ENCODE results near the gene PTPN7.

PTPN7 gene

DNA sequence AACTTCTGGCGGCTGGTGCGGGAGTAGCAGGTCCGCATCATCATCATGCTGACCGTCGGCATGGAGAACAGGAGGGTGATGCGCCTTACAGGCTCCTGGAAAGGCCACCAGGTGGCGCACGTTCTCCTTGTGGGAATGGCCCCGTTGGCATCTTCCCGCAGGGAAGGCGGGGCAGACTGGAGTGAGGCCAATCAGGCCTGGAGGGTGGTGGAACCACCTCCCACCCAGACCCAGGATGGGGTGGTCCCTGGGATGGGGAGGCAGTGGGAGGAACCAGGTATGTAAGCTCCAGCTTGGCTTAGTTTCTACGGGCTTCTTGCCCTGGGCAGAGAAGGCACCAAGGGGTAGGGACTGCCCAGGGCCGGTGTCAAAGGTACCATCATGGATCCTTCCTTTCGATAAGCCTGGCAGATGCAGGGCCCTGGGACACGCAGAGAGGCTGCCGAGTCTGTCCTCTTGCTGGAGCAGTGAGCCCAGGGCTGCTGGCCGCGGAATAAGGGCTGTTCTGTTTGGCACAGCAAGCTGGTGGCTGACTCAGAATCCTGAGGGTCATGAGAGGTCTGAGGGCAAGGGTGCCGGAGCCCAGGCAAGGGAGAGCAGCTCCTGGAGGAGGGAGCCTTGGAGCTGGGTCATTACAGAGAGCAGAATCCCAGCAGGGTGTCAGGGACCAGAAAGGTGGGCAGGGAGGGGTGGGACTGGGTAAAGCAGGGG, 24.5 kb upstream of the PTPN7 start (continued):
- TF ChIP-seq SP7 (tag by site-specific recombination; IDR thresholded peaks at IDR 0.05) (no peak), ZNF426 (tag by site-specific recombination; IDR thresholded peaks at IDR 0.05) (no peak), ZNF777 (tag by site-specific recombination; IDR thresholded peaks at IDR 0.05; ENCODE audit: borderline replicate concordance) (no peak), PRDM1 (tag by site-specific recombination; IDR thresholded peaks at IDR 0.05) (no peak), ZNF830 (tag by site-specific recombination; IDR thresholded peaks at IDR 0.05; ENCODE audit: low read depth) (no peak), ZNF561 (tag by site-specific recombination; IDR thresholded peaks at IDR 0.05; ENCODE audit: borderline replicate concordance) (no peak), ZNF341 (tag by site-specific recombination; IDR thresholded peaks at IDR 0.05; ENCODE audit: low read depth) (no peak), YY2 (tag by site-specific recombination; IDR thresholded peaks at IDR 0.05) (no peak), ZNF114 (tag by site-specific recombination; IDR thresholded peaks at IDR 0.05) (no peak), ZIC2 (tag by site-specific recombination; IDR thresholded peaks at IDR 0.05) (peak; percentile 59), ZNF837 (tag by site-specific recombination; IDR thresholded peaks at IDR 0.05) (no peak), ZNF16 (tag by site-specific recombination; IDR thresholded peaks at IDR 0.05; ENCODE audit: low read depth) (no peak), HOXA7 (CRISPR knock-in tag; IDR thresholded peaks at IDR 0.05; ENCODE audit: borderline replicate concordance) (no peak), ZNF701 (tag by site-specific recombination; IDR thresholded peaks at IDR 0.05) (no peak), ZXDB (tag by site-specific recombination; IDR thresholded peaks at IDR 0.05) (no peak), ZNF202 (tag by site-specific recombination; IDR thresholded peaks at IDR 0.05; ENCODE audit: borderline replicate concordance) (no peak), ZNF501 (tag by site-specific recombination; IDR thresholded peaks at IDR 0.05) (no peak), SP3 (tag by site-specific recombination; IDR thresholded peaks at IDR 0.05) (peak; percentile 65), KLF8 (tag by site-specific recombination; IDR thresholded peaks at IDR 0.05) (0 out of 2 replicates have a peak, but pooled peaks have one; percentile 30), ZNF24 (tag by site-specific recombination; IDR thresholded peaks at IDR 0.05) (no peak), ZNF157 (tag by site-specific recombination; IDR thresholded peaks at IDR 0.05) (no peak), ZNF138 (tag by site-specific recombination; IDR thresholded peaks at IDR 0.05; ENCODE audit: borderline replicate concordance) (no peak), ZNF792 (tag by site-specific recombination; IDR thresholded peaks at IDR 0.05) (no peak), ZNF175 (tag by site-specific recombination; IDR thresholded peaks at IDR 0.05) (no peak), ZSCAN30 (tag by site-specific recombination; IDR thresholded peaks at IDR 0.05) (no peak), ZNF391 (tag by site-specific recombination; IDR thresholded peaks at IDR 0.05; ENCODE audit: borderline replicate concordance, low read depth) (no peak), ZNF23 (tag by site-specific recombination; IDR thresholded peaks at IDR 0.05; ENCODE audit: borderline replicate concordance) (no peak), HOXC10 (CRISPR knock-in tag; IDR thresholded peaks at IDR 0.05) (no peak), ZNF660 (tag by site-specific recombination; IDR thresholded peaks at IDR 0.05) (no peak), BCL11B (tag by site-specific recombination; IDR thresholded peaks at IDR 0.05; ENCODE audit: low read depth) (no peak), KLF1 (tag by site-specific recombination; IDR thresholded peaks at IDR 0.05) (peak; percentile 29; the same call in 1 of the 2 replicates)
- TF ChIP-seq, protein P1, sequence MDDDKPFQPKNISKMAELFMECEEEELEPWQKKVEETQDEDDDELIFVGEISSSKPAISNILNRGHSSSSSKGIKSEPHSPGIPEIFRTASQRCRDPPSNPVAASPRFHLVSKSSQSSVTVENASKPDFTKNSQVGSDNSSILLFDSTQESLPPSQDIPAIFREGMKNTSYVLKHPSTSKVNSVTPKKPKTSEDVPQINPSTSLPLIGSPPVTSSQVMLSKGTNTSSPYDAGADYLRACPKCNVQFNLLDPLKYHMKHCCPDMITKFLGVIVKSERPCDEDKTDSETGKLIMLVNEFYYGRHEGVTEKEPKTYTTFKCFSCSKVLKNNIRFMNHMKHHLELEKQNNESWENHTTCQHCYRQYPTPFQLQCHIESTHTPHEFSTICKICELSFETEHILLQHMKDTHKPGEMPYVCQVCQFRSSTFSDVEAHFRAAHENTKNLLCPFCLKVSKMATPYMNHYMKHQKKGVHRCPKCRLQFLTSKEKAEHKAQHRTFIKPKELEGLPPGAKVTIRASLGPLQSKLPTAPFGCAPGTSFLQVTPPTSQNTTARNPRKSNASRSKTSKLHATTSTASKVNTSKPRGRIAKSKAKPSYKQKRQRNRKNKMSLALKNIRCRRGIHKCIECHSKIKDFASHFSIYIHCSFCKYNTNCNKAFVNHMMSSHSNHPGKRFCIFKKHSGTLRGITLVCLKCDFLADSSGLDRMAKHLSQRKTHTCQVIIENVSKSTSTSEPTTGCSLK (tag by site-specific recombination; IDR thresholded peaks at IDR 0.05), result no peak
- TF ChIP-seq, protein P2, sequence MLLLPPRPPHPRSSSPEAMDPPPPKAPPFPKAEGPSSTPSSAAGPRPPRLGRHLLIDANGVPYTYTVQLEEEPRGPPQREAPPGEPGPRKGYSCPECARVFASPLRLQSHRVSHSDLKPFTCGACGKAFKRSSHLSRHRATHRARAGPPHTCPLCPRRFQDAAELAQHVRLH (tag by site-specific recombination; IDR thresholded peaks at IDR 0.05), result no peak
- TF ChIP-seq, protein P3, sequence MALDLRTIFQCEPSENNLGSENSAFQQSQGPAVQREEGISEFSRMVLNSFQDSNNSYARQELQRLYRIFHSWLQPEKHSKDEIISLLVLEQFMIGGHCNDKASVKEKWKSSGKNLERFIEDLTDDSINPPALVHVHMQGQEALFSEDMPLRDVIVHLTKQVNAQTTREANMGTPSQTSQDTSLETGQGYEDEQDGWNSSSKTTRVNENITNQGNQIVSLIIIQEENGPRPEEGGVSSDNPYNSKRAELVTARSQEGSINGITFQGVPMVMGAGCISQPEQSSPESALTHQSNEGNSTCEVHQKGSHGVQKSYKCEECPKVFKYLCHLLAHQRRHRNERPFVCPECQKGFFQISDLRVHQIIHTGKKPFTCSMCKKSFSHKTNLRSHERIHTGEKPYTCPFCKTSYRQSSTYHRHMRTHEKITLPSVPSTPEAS (tag by site-specific recombination; IDR thresholded peaks at IDR 0.05), result no peak
- TF ChIP-seq, protein P4, sequence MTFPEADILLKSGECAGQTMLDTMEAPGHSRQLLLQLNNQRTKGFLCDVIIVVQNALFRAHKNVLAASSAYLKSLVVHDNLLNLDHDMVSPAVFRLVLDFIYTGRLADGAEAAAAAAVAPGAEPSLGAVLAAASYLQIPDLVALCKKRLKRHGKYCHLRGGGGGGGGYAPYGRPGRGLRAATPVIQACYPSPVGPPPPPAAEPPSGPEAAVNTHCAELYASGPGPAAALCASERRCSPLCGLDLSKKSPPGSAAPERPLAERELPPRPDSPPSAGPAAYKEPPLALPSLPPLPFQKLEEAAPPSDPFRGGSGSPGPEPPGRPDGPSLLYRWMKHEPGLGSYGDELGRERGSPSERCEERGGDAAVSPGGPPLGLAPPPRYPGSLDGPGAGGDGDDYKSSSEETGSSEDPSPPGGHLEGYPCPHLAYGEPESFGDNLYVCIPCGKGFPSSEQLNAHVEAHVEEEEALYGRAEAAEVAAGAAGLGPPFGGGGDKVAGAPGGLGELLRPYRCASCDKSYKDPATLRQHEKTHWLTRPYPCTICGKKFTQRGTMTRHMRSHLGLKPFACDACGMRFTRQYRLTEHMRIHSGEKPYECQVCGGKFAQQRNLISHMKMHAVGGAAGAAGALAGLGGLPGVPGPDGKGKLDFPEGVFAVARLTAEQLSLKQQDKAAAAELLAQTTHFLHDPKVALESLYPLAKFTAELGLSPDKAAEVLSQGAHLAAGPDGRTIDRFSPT (tag by site-specific recombination; IDR thresholded peaks at IDR 0.05), result peak; percentile 67; the same call in 1 of the 2 replicates
- TF ChIP-seq, protein P5, sequence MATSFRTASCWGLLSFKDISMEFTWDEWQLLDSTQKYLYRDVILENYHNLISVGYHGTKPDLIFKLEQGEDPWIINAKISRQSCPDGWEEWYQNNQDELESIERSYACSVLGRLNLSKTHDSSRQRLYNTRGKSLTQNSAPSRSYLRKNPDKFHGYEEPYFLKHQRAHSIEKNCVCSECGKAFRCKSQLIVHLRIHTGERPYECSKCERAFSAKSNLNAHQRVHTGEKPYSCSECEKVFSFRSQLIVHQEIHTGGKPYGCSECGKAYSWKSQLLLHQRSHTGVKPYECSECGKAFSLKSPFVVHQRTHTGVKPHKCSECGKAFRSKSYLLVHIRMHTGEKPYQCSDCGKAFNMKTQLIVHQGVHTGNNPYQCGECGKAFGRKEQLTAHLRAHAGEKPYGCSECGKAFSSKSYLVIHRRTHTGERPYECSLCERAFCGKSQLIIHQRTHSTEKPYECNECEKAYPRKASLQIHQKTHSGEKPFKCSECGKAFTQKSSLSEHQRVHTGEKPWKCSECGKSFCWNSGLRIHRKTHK (tag by site-specific recombination; IDR thresholded peaks at IDR 0.05), result no peak

Measured in HEK293 (cell line).